Esophagus muscularis mucosa (tissue), 4 donors: ENCODE results near the gene SPNS3. TPM values are rescaled to one million over a fixed set of nuclear protein-coding genes. Genes with fewer than 3 reads are reported as not detected.

Experiments
- DNase-seq: peaks from one replicate; pipeline ENCODE4 v3.0.0-alpha.2; 2017; ENCODE audit errors: extremely low spot score
- H3K27ac ChIP-seq, 4 donors: fragments of 200-600 bp; sonication (generic); replicated peaks in 1 of 4; 1 replicate in 3 of 4; 2 replicates in 1 of 4; pipeline ENCODE4 v1.5.1; 2016 to 2019; ENCODE audit warnings: mild to moderate bottlenecking in 1 of 4
- H3K27me3 ChIP-seq, 4 donors: fragments of 200-600 bp; sonication (generic); one replicate each; pipeline versions ENCODE4 v1.5.1 to v1.6.0; 2016 to 2019
- H3K36me3 ChIP-seq, 4 donors: fragments of 200-600 bp; sonication (generic); one replicate each; pipeline ENCODE4 v1.5.1; 2016 to 2019
- H3K4me1 ChIP-seq, 4 donors: fragments of 200-600 bp; sonication (generic); one replicate each; pipeline ENCODE4 v1.5.1; 2016 to 2019
- H3K4me3 ChIP-seq, 4 donors: fragments of 200-600 bp; sonication (generic); 1 replicate in 2 of 4; 2 replicates in 2 of 4; pipeline ENCODE4 v1.5.1; 2016 to 2019; ENCODE audit warnings: mild to moderate bottlenecking in 4 of 4, moderate library complexity in 1 of 4
- H3K9me3 ChIP-seq, 4 donors: fragments of 200-600 bp; sonication (generic); 1 replicate in 3 of 4; 2 replicates in 1 of 4; pipeline ENCODE4 v1.5.1; 2016 to 2019
- CTCF ChIP-seq, 3 experiments: fragments of 200-600 bp in 2 of 3; fragments of 450-650 bp in 1 of 3; sonication (generic) in 2 of 3; IDR thresholded peaks; one replicate each; pipeline ENCODE4 v1.5.1; 2017 to 2019; ENCODE audit warnings: antibody characterized with exemption in 3 of 3, mild to moderate bottlenecking in 2 of 3, moderate library complexity in 1 of 3
- EP300 ChIP-seq: sonication (generic); formaldehyde crosslinking; IDR thresholded peaks from one replicate; pipeline ENCODE4 v1.6.1; 2017; ENCODE audit warnings: antibody characterized with exemption
- POLR2A ChIP-seq: fragments of 450-650 bp; IDR thresholded peaks from one replicate; pipeline ENCODE4 v1.6.1; 2017; ENCODE audit warnings: antibody characterized with exemption, moderate library complexity, mild to moderate bottlenecking, low read depth
- POLR2AphosphoS5 ChIP-seq, 2 donors: sonication (generic); formaldehyde crosslinking; IDR thresholded peaks; one replicate each; pipeline ENCODE4 v1.6.1; 2017; ENCODE audit warnings: antibody characterized with exemption in 2 of 2
- WGBS: methylation state at CpG from one replicate; pipeline ENCODE4 v1.1.5; 2018; 5-methylcytosine and 5-hydroxymethylcytosine counted together
- intact Hi-C: fragments of 100-400 bp; cut with DNase I; formaldehyde crosslinking; loops from one replicate; pipeline ENCODE4 v1.15.1; 2023
- total RNA-seq, 4 donors: library from RNA; depleted of rRNA; stranded (reverse); fragments of >200 nt; gene quantifications; one replicate each; pipeline versions ENCODE4 v1.1.0 to v1.2.1, GENCODE V29; 2016

The SPNS3 gene
- total RNA-seq, 4 donors from 2014 or later: 0.17 TPM; not detected in 3

GRCh38 chr17:4506175-4506813 is 72.6 kb downstream of the SPNS3 start:
- intact Hi-C loops: no loop called here
- Histone ChIP-seq H3K27ac (peak overlapping the region in 2 of 4 donors; percentile 24 to 54), H3K4me3 (no peak overlapping the region), H3K4me1 (peaks cover 16 to 72% (median 68%) of the 10 kb centered on the region in 4 donors), H3K36me3 (no peaks in the 10 kb centered on the region), H3K9me3 (no peaks in the 10 kb centered on the region), H3K27me3 (peaks cover 0 to 52% (median 7%) of the 10 kb centered on the region in 4 donors)
- TF ChIP-seq POLR2AphosphoS5 (IDR thresholded peaks at IDR 0.05) (no peak), EP300 (no peak), CTCF (IDR thresholded peaks at IDR 0.05) (no peak), POLR2A (no peak)
- WGBS: 76% methylated on average over 12 of the region's 13 CpGs
- no peak for DNase-seq

DNA sequence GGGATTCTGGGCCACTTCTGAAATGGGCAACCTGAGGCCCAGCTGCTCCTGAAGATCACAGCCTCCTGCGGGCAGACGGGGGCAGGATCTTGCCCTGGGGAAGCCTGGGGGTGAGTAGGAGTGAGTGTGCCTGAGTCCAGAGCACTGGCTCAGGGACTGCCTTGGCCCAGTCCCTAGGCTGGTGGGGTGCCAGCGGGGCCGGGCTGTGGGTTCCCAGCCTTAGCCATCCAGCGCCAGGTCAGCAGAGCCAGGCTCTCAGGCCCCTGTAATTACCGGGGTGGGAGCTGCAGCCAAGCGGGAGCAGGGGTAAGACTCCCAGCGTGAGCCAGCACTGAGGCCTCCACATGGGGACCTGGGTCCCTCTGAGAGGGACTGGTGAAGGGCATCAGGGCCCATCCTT is 73.2 kb downstream of the SPNS3 start:
- DNase-seq: no peak
- no peak overlapping the region for H3K4me3 ChIP-seq
- no peaks in the 10 kb centered on the region for H3K36me3 ChIP-seq
- no peak for TF ChIP-seq POLR2AphosphoS5 (IDR thresholded peaks at IDR 0.05)
- no peak for TF ChIP-seq EP300
- no peak for TF ChIP-seq POLR2A
- TF ChIP-seq CTCF (IDR thresholded peaks at IDR 0.05): no peak
- H3K9me3 ChIP-seq: no peaks in the 10 kb centered on the region
- intact Hi-C loops: no loop called here
- WGBS: 100% methylated on average over 2 of the region's 8 CpGs
- peaks cover 16 to 74% (median 72%) of the 10 kb centered on the region in 4 donors for H3K4me1 ChIP-seq
- peak overlapping the region in 1 of 4 donors; percentile 24 for H3K27ac ChIP-seq
- peaks cover 0 to 46% (median 3%) of the 10 kb centered on the region in 4 donors for H3K27me3 ChIP-seq

DNA sequence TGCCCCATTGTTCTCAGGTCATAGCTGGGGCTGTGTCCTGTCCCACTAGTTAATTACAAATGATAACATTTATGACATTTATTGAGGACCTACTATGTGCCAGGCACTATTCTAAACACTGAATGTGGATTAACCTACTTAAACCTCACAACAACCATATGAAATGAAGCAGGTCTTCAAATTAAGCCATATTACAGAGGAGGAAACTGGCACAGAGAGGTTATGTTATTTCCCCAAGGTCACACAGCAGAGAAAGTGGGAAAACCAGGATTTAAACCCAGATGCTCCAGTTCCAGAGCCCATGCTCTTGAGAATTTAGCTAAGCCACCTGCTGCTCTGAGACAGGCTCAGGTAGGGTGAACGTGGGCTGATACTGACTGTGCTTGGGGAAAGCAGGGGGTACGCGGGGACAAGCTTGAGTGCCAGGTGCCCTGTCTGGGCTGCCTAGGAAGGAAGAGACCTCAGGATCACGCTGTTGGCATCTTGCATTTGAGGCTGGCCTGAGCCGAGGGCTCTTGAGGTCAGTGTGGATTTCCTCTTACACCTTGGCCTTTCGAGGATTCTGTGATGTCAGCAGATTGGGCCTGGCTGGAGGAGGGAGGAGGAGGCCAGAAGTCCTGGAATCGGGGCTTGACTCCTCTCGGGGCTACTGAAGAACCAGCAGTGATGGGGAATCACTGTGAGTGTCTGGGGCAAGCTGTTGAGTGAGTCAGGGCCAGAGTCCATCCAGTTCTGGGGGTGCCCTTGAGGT is 73.8 kb downstream of the SPNS3 start:
- Histone ChIP-seq H3K4me3 (no peak overlapping the region), H3K27me3 (peaks cover 0 to 39% (median 3%) of the 10 kb centered on the region in 4 donors), H3K27ac (peak overlapping the region in 2 of 4 donors; percentile 46 to 55), H3K9me3 (no peaks in the 10 kb centered on the region), H3K4me1 (peaks cover 16 to 79% (median 75%) of the 10 kb centered on the region in 4 donors), H3K36me3 (no peaks in the 10 kb centered on the region)
- TF ChIP-seq POLR2AphosphoS5 (IDR thresholded peaks at IDR 0.05): no peak
- TF ChIP-seq POLR2A: no peak
- no peak for TF ChIP-seq EP300
- TF ChIP-seq CTCF (IDR thresholded peaks at IDR 0.05): no peak
- 89% methylated on average over 8 of the region's 8 CpGs for WGBS
- intact Hi-C loops: no loop called here
- DNase-seq: no peak

DNA sequence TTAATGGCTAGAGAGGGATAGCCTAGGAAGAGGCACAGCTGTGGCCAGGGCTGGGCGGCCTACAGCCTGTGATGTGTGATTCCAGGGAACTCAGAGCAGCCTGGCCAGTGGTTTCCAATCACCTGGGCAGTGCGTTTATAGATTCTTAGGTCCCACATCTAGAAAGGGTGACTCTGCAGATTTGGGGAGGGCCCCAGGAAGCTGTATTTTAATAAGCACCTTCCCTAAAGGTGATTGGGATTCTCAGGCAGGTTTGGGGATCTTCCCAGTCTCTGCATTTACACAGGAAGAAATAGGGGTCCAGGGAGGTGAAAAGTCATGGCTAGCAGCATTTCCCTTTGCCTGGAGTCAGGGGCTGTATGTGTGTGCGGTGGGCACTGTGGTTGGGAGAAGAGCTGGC is 74.5 kb downstream of the SPNS3 start:
- Histone ChIP-seq H3K4me3 (no peak overlapping the region), H3K4me1 (peaks cover 16 to 73% (median 70%) of the 10 kb centered on the region in 4 donors), H3K36me3 (no peaks in the 10 kb centered on the region), H3K27ac (peak overlapping the region in 3 of 4 donors; percentile 55 to 72 (median 58)), H3K9me3 (no peaks in the 10 kb centered on the region), H3K27me3 (peaks cover 0 to 33% (median 1%) of the 10 kb centered on the region in 4 donors)
- DNase-seq: no peak
- intact Hi-C loops: no loop called here
- no peak for TF ChIP-seq POLR2A
- TF ChIP-seq EP300: no peak
- no peak for TF ChIP-seq CTCF (IDR thresholded peaks at IDR 0.05)
- TF ChIP-seq POLR2AphosphoS5 (IDR thresholded peaks at IDR 0.05): no peak
- 92% methylated on average over 3 of the region's 3 CpGs for WGBS
